Measurements from ENCODE around the gene GALNTL6. TPM values are rescaled to one million over a fixed set of nuclear protein-coding genes. Genes with fewer than 3 reads are reported as not detected.

GALNTL6 gene
- polyA plus RNA-seq, 1 donor from 2014 or later: 14.9 TPM

DNA sequence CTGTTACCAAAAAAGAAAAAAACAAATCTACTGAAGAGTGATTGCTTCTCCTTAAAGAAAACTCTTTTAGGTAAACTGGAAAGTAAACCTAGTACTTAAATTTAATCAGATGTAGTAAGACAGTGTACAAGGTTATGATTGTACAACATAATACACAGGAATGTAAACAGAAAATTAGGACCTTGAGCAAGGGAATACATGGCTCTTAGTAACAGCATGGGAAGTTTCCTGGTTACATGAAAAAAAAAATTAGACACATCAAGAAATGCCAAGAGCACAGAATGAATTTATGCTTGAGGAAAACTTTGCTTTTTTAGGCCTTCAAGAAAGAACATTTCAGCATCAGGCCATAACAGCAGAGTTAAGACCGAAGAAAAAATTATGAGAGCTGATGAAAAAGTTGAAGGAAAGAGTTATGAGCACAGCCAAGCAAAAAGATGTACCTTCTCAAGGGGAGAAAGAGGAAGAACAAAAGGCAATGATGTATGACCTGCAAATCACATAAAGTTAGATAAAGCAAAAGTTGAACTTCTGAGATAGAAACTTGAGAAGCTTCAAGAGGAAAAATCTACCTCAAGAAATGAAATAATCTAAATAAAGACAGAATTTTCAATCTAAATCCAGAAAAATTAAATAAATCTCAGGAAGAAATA is 311.6 kb downstream of the GALNTL6 start:
- TF ChIP-seq, protein P1, sequence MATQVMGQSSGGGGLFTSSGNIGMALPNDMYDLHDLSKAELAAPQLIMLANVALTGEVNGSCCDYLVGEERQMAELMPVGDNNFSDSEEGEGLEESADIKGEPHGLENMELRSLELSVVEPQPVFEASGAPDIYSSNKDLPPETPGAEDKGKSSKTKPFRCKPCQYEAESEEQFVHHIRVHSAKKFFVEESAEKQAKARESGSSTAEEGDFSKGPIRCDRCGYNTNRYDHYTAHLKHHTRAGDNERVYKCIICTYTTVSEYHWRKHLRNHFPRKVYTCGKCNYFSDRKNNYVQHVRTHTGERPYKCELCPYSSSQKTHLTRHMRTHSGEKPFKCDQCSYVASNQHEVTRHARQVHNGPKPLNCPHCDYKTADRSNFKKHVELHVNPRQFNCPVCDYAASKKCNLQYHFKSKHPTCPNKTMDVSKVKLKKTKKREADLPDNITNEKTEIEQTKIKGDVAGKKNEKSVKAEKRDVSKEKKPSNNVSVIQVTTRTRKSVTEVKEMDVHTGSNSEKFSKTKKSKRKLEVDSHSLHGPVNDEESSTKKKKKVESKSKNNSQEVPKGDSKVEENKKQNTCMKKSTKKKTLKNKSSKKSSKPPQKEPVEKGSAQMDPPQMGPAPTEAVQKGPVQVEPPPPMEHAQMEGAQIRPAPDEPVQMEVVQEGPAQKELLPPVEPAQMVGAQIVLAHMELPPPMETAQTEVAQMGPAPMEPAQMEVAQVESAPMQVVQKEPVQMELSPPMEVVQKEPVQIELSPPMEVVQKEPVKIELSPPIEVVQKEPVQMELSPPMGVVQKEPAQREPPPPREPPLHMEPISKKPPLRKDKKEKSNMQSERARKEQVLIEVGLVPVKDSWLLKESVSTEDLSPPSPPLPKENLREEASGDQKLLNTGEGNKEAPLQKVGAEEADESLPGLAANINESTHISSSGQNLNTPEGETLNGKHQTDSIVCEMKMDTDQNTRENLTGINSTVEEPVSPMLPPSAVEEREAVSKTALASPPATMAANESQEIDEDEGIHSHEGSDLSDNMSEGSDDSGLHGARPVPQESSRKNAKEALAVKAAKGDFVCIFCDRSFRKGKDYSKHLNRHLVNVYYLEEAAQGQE (IDR thresholded peaks at IDR 0.05; ENCODE audit: borderline replicate concordance): no peak
- TF ChIP-seq EZH2 (IDR thresholded peaks at IDR 0.05; ENCODE audit: borderline replicate concordance, insufficient read depth, low read length, poor library complexity, severe bottlenecking) (no peak), MXI1 (conservative IDR thresholded peaks at IDR 0.05; ENCODE audit: poor library complexity, severe bottlenecking) (no peak), RAD21 (conservative IDR thresholded peaks at IDR 0.05) (no peak), TAF1 (IDR thresholded peaks at IDR 0.05; ENCODE audit: low read depth) (no peak), POLR2AphosphoS5 (IDR thresholded peaks at IDR 0.05) (no peak), EP300 (conservative IDR thresholded peaks at IDR 0.05; ENCODE audit: poor library complexity, severe bottlenecking) (no peak), SMC3 (conservative IDR thresholded peaks at IDR 0.05; ENCODE audit: poor library complexity) (no peak)
- TF ChIP-seq, protein P2, sequence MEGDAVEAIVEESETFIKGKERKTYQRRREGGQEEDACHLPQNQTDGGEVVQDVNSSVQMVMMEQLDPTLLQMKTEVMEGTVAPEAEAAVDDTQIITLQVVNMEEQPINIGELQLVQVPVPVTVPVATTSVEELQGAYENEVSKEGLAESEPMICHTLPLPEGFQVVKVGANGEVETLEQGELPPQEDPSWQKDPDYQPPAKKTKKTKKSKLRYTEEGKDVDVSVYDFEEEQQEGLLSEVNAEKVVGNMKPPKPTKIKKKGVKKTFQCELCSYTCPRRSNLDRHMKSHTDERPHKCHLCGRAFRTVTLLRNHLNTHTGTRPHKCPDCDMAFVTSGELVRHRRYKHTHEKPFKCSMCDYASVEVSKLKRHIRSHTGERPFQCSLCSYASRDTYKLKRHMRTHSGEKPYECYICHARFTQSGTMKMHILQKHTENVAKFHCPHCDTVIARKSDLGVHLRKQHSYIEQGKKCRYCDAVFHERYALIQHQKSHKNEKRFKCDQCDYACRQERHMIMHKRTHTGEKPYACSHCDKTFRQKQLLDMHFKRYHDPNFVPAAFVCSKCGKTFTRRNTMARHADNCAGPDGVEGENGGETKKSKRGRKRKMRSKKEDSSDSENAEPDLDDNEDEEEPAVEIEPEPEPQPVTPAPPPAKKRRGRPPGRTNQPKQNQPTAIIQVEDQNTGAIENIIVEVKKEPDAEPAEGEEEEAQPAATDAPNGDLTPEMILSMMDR (IDR thresholded peaks at IDR 0.05; ENCODE audit: poor library complexity, severe bottlenecking): no peak

DNA sequence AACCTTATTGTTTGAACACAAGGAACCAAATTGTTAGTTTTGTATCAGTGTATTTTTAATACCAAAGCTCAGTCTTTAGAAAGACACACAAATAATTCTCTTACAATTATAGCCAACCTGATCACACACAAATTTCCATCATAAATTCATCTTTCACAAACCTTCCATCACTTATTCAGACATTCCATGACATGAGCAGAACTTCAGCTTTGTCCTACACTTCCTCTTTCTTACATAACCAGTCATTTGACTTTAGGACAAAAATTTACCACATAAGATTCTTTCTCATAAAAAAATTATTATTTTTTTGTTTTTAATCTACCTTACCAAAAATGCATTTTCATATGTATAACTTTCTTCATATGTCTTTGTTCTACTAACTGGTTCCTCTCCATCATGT is 312.2 kb downstream of the GALNTL6 start:
- Histone ChIP-seq H4K20me1 (ENCODE audit: insufficient read depth) (no peaks in the 10 kb centered on the region), H3F3A (ENCODE audit: insufficient read depth, low read length, poor library complexity, severe bottlenecking) (no peaks in the 10 kb centered on the region), H3K9ac (ENCODE audit: low read length) (no peak overlapping the region), H3K4me3 (ENCODE audit: low read length) (no peak overlapping the region), H3K79me2 (replicated peaks; ENCODE audit: insufficient read depth, low read length) (no peaks in the 10 kb centered on the region), H3K27ac (ENCODE audit: low read length) (no peak overlapping the region), H3K36me3 (ENCODE audit: insufficient read depth, low read length) (no peaks in the 10 kb centered on the region), H2AFZ (ENCODE audit: low read depth, low read length) (no peak overlapping the region), H3K27me3 (ENCODE audit: insufficient read depth, low read depth, low read length) (no peaks in the 10 kb centered on the region), H3K9me2 (ENCODE audit: insufficient read depth, low read length) (no peaks in the 10 kb centered on the region), H3K4me2 (ENCODE audit: low read length) (no peak overlapping the region), H3K9me3 (ENCODE audit: low read length) (no peaks in the 10 kb centered on the region)
- TF ChIP-seq POLR2AphosphoS5 (IDR thresholded peaks at IDR 0.05): no peak

More for the DNA sequence above, 311.6 kb downstream of the GALNTL6 start:
- Histone ChIP-seq H3K9me3 (ENCODE audit: low read length) (no peaks in the 10 kb centered on the region), H3K27me3 (ENCODE audit: insufficient read depth, low read depth, low read length) (no peaks in the 10 kb centered on the region), H3K27ac (ENCODE audit: low read length) (no peak overlapping the region), H3K4me2 (ENCODE audit: low read length) (no peak overlapping the region), H3K79me2 (replicated peaks; ENCODE audit: insufficient read depth, low read length) (no peaks in the 10 kb centered on the region), H4K20me1 (ENCODE audit: insufficient read depth) (no peaks in the 10 kb centered on the region), H3K9ac (ENCODE audit: low read length) (no peak overlapping the region), H3K4me3 (ENCODE audit: low read length) (no peak overlapping the region), H2AFZ (ENCODE audit: low read depth, low read length) (no peak overlapping the region), H3K9me2 (ENCODE audit: insufficient read depth, low read length) (no peaks in the 10 kb centered on the region), H3K36me3 (ENCODE audit: insufficient read depth, low read length) (no peaks in the 10 kb centered on the region), H3F3A (ENCODE audit: insufficient read depth, low read length, poor library complexity, severe bottlenecking) (no peaks in the 10 kb centered on the region)
